ENCODE measurements around the gene WDR76.

DNA sequence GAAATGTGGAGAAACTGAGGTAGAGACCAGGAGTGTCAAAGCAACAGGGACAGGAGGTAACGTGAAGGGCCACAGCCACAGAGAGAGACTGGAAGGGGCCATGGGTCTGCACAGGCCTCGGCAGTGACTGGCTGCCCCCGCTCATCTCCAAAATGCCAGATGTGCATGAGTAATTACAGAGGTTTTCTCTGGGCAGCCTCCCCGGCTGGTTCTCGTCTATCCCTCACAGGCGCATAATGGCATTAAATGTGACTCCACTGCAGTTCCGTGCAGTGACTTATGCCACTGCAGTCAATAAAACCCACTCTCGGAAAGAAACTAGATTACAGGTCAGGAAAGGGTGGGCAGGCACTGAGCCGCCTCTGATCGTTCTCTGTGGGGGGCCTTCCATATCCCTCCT, 74.7 kb downstream of the WDR76 start:
- TF ChIP-seq POLR2A (IDR thresholded peaks at IDR 0.05) (no peak), EP300 (IDR thresholded peaks at IDR 0.05) (no peak)

Data from sigmoid colon (tissue), 4 donors.